GM21786 (cell line): ENCODE measurements around the gene ZNF610.
"Not testable (repeated sequence)": the region's sequence is repeated elsewhere in the genome, so short reads cannot be mapped to it uniquely, and the experiment has no call there.

ENCODE experiments used
- ATAC-seq: cut with Tn5 transposase; IDR thresholded peaks from one replicate; pipeline ENCODE4 v1.9.1; 2021; ENCODE audit not compliant: unreplicated experiment

The ZNF610 gene

DNA sequence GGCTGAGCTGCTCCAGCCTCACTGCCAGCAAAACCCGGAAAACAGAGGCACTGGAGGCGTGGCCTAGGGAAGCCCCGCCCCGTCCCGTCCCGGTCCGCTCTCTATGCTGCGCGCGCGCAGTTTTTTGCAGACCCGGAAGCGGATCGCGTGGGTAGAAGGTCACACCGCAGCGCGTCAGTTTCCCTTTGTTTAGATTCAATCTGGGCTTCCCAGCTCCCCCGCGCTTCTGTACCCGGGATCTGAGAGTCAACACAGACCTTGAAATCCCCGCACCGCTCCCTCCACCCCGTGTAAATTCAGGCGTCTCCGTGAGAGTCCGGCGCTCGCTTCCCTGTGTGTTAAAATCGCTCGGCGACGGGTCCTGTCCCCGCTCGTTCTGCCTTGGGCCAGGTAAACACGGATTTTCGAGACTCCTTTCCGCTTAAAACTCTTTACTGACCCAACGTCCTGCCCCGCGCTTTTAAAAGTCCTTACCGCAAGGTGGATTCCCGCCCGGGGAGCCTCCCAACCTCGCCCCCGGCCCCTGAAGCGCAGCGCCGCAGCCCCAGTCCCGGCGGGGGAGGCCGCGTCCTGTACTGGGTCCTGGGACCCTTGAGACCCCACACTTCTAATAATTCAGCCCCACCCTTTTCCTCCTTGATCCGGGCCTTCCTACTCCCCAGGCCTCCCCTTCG lies at the start of gene ZNF610:
Gene ZNF610, plus strand, starts transcription at position 127 of the 674 bp plus-strand sequence. CDS start 12,930 bp downstream, outside the sequence.
- ATAC-seq = peak; percentile 79

DNA sequence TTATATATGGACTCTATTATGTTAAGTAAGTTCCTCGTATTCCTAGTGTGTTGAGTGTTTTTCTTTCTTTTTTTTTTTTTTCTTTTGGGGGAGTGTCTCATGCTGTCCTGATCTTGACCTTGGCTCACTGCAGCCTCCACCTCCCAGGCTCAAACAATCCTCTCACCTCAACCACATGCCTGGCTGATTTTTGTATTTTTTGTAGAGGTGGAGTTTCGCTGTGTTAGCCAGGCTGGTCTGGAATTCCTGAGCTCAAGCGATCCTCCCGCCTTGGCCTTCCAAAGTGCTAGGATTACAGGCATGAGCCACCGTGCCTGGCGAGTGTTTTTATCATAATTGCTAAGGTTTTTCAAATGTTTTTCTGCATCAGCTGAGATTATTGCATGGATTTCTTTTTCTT lies 49.8 kb upstream of the ZNF610 start:
- no peak for ATAC-seq

DNA sequence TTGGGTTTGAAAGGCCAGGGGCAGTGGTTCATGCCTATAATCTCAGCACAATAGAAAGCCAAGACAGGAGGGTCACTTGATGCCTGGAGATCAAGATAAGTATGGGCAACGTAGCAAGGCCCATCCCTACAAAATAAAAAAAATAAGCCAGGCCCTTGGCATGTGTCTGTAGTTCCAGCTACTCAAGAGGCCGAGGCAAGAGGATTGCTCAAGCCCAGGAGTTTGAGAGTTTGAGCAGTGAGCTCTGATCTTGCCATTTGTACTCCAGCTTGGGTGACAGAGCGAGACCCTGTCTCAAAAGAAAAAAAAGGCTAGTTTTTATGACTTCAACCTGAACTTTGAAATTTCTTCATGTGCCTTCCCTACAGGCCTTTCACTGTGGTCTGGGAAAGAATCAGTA lies 44.3 kb upstream of the ZNF610 start:
- no peak for ATAC-seq

DNA sequence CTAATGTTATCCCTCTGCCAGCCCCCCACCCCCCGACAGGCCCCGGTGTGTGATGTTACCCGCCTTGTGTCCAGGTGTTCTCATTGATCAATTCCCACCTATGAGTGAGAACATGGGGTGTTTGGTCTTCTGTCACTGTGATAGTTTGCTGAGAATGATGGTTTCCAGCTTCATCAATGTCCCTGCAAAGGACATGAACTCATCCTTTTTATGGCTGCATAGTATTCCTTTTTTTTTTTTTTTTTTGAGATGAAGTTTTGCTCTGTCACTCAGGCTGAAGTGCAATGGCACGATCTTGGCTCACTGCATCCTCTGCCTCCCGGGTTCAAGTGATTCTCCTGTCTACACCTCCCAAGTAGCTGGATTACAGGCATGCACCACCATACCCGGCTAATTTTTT lies 43.1 kb upstream of the ZNF610 start:
- ATAC-seq = not testable (repeated sequence)

DNA sequence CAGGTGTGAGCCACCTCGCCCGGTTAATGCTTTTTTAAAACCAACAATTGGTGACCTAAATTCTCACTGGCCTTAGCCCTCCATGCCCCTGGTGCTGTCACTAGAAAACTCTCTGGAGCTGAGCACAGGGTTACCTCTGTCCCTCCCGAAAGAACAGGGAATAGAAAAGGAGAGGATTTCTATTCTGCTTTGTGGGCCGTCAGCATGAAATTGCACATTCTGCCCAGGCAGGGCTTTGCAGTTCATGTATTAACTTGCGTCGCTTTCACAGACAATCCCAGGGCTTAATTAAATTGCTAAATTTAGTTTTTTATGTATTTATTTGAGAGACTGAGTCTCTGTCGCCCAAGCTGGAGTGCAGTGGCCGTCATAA lies 39.7 kb upstream of the ZNF610 start:
- ATAC-seq = no peak

DNA sequence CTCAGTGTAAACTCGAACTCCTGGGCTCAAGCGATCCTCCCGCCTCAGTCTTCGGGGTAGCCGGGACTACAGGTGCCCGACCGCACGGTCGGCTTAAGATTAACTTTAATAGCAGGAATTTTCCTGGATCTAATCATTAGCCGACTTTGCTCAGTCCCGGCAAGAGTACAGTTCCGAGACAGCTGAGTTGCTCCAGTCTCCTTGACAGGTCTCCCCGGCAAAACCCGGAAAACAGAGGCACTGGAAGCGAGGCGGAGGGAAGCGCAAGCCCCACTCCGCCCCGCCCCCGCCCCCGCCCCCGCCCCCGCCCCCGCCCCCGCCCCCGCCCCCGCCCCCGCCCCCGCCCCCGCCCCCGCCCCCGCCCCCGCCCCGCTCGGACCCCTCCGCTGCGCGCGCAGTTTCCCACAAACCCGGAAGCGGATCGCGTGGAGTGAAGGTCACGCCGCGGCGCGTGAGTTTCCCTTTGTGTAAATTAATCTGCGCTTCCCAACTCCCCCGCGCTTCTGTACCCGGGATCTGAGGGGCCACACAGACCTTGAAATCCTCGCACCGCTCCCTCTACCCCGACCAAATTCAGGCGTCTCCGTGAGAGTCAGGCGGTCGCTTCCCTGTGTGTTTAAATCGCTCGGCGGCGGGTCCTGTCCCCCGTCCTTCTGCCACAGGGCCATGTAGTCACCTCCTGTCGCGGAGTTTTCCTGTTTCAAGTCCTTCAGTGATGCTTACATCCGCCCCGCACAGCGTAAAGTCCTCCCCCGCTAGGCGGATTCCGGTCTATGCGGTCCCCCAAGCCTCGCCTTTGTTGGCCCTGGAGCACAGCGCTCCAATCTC lies 39.1 kb upstream of the ZNF610 start, which contains the start of gene ZNF480:
Gene ZNF480, plus strand, starts transcription at position 397 of the 828 bp plus-strand sequence. CDS start 3,244 bp downstream, outside the sequence.
- ATAC-seq = no peak

DNA sequence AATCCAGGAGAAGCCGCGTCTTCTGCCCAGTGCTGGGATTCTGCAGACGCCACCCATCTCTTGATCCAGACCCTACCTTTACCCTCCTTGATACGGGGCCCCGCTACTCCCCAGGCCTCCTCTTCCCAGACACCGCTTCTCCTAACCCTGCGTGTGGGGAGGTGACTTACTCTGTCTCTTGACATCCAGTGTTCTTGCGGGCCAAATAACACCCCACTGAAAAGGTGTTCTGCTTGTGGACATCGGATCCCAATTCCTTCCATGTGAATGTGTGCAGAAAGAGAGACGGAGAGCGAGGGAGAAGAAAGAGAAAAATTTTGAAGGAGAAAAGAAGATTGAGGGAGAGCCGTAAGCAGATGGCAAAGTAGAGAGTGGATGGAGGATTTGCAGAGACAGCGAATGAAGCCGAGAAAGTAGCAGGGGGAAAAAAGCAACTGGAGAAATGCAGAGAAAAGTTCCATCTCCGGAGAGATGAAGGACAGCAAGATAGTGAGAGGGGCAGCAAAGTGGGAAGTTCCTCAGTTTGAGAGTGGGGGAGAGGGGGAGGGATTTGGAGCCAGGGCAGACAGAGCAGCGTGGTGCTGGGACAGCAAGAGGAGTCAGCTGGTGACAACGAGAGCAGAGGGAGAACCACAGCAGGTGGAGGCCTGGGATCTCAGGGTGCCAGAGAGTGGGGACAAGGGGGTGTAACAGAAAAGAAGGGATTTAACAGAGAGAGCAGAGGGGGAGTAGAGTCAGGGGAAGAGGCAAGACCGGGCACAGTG lies 38.3 kb upstream of the ZNF610 start:
- ATAC-seq = no peak

DNA sequence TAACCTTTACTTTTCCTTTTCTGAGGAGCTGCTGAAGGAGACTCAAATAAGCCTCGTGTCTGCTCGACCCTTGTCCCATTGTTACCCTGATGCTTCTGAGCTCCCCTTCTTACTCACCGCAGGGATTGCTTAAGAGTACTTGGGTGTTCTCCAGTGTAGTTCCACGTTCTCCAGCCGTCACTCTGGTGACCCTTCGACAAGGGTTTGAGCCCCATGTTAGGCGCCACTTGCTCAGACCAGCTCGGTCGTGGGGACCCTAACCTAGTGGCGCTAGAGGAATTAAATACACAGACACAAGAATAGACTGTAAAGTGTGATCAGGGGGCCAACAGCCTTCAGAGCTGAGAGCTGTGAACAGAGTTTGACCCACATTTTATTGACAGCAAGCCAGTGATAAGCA lies 28.8 kb upstream of the ZNF610 start:
- no peak for ATAC-seq

DNA sequence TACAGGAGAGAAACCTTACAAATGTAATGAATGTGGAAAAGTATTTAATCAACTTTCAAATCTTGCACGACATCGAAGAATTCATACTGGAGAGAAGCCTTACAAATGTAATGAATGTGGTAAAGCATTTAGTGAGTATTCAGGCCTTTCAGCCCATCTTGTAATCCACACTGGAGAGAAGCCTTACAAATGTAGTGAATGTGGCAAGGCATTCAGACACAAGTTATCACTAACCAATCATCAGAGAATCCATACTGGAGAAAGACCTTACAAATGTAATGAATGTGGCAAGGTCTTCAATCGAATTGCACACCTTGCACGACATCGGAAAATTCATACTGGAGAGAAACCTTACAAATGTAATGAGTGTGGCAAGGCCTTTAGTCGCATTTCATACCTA lies 13.6 kb upstream of the ZNF610 start:
- ATAC-seq = no peak

DNA sequence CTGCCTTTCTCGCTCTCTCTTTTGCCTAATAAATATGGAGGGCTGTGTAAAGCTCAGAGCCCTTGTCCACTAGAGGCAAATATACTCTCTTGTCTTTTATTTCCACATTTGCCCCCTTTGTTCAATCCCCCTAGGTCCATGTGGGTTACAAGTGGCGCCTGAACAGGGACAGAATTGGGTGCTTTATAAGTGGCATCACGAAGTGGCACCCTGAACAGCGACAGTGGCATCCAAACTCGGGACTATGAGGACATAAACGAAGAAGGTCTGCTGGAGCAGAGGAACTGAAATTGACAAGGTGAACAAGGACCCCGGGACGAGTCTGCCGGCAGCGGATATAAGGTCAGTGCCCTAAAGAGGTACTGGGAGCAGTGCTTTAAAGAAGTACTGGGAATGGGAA lies 4.3 kb upstream of the ZNF610 start:
- ATAC-seq = no peak

DNA sequence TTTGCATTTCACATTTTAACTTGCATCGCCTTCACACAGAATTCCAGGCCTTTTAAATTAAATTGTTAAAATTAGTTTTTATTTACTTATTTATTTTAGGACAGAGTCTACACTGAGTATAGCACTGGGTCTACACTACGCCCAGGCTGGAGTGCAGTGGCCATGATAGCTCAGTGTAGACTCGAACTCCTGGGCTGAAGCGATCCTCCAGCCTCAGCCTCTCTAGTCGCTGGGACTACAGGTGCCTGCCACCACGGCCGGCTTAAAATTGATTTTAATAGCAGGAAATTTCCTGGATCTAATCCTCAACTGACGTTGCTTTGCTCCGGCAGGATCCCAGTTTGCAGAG lies 301 bp upstream of the ZNF610 start:
- peak; percentile 12 for ATAC-seq

DNA sequence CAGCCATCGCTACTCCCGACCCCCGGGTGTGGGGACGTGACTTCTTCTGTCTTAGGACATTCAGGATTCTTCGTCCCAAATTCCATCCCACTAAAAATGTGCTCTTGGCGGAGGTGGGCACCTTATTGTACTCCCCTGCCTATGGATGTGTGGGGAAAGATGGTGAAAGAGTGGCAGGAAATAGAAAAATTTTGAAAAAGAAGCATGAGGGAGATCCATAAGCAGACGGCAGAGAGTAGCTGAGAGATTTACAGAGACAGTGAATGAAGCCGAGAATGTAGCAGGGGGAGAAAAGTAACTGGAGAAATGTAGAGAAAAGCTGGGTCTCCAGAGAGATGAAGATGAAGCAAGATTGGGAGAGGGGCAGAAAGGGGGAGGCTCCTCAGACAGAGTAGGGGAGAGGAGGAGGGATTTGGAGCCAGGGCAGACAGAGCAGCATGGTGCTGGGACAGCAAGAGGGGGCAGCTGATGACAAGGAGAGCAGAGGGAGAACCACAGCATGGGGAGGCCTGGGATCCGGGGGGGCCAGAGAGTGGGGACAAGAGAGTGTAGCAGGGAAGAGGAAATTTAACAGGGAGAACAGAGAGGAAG lies 843 bp downstream of the ZNF610 start:
- ATAC-seq = no peak

DNA sequence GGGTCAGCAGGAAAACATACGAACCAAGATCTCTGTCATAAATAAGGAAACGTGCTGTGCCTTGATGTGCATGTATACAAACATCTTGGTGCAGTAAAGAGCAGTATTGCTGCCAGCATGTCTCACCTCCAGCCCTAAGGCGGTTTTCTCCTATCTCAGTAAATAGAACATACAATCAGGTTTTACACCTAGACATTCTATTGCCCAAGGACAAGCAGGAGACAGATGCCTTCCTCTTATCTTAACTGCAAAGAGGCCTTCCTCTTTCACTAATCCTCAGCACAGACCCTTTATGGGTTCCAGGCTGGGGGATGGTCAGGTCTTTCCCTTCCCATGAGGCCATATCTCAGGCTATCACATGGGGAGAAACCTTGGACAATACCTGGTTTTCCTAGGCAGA lies 3.0 kb downstream of the ZNF610 start:
- ATAC-seq = not testable (repeated sequence)

DNA sequence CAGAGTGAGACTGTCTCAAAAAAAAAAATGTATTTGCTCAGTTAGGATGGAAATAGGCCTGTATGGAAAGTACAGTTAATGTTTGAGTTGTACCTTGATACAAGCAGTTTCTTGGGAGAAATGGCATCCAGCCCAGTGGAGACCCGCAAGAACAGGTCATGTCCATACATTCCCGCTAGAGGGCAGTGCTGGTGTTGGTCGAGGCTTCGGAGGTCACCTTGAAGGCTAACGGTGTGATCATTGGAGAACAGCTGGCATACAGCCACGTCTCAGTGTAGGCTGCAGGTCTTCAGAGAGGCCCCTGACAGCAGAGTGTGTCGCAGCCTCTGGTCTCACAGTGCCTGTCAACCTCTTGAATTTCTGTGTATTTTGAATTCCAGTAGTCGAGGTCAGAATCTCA lies 7.5 kb downstream of the ZNF610 start:
- ATAC-seq = no peak

DNA sequence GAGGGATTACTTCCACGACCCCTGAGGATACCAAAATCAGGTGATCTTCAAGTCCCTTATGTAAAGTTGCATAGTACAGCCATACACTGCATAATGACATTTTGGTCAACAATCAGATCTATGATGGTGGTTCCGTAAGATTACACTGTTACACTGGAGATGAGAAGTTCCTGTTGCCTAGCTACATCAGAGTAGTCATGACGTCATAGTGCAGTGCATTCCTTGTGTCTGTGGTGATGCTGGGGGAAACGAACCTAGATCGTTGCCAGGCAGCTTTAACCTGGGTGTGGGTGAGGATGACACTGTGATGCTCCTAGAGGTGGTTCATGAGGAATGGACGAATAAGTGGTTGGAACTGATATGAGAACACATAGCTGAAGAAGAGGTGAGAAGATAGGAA lies 9.1 kb downstream of the ZNF610 start:
- no peak for ATAC-seq

DNA sequence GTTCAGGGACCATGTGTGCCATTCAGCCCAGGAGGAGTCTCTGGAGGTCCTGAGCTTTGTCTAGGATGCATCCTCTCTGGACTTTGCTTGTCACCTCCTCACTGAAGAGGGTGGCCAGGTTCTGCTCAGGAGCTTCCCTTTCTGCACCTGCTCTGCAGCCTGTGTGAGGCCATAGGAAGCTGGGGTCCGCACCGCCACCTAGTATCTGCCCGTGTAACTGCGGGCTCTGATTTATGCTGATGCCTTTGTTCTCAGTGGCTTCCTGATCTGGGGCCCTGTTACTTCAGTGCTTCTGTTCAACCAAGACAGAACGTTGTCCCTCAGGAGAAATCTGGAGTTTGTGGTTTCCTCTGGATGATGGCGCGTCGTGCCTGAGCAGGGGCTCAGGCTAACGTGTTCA lies 15.5 kb downstream of the ZNF610 start:
- ATAC-seq = no peak

DNA sequence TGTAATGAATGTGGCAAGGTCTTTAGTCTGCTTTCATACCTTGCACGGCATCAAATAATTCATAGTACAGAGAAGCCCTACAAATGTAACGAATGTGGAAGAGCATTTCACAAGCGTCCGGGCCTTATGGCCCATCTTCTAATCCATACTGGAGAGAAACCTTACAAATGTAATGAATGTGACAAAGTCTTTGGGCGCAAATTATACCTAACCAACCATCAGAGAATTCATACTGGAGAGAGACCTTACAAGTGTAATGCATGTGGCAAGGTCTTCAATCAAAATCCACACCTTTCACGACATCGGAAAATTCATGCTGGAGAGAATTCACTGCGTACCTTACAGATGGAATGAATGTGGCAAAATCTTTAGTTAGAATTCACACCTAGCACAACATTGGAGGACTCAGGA lies 30.4 kb downstream of the ZNF610 start:
- ATAC-seq = no peak

DNA sequence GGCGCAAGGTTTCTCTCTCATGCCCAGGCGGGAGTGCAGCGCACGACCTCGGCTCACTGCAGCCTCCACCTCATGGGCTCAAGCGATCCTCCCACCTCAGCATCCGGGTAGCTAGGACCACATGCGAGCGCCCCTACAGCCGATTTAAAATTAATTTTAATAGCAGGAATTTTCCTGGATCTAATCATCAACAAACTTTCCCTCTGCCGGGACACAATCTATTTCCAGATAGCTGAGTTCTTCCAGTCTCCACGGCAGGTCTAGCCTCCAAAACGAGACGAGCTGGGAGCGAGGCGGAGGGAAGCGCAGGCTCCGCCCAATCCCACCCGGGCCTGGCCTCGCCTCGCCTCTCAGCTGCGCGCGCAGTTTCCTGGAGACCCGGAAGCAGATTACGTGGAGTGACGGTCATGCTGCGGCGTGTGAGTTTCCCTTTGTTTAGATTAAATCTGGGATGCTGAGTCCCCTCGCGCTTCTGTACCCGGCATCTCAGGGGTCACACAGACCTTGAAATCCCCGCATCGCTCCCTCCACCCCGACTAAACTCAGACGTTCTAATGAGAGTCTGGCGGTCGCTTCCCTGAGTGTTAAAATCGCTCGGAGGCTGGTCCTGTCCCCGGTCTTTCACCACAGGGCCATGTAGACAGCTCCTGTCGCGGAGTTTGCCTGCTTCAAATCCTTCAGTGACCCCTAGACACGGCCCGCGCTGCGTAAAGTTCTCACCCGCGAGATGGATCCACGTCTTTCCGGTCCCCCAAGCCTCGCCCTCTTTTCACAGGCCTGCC lies 33.7 kb downstream of the ZNF610 start, which contains the start of gene ZNF880:
Gene ZNF880, plus strand, starts transcription at position 365 of the 782 bp plus-strand sequence. Its CDS starts 43 bp downstream, at position 408.
- peak; percentile 88 for ATAC-seq

DNA sequence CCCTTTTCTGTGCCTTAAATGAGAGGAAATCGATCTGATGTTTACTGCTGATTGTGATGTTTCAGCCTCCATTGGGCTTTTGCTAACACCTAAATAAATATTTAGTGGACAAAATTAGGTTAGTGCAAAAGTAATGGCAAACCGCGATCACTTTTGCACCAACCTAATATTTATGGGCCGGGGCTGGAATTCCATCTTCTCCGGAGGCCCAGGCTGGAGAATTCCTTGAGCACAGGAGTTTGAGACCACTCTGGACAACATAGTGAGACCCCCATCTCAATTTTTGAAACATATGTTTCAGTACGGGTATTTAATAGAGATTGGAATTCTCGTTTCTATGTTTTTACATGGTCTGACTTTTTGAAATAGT lies 34.3 kb downstream of the ZNF610 start:
- no peak for ATAC-seq

DNA sequence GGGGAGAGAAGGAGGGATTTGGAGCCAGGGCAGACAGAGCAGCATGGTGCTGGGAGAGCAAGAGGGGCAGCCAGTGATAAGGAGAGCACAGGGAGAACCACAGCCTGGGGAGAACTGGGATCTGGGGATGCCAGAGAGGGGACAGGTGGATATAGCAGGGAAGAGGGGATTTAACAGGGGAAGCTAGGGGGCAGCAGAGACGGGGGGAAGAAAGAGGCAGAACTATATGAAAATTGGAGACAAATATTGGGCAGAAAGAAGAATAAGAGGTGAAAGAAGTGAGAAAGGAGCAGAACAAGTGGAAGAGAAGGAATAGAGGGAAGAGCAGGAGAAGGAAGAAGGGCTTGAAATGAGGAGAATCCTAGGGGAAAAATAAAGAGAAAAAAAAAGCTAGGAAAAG lies 55.1 kb downstream of the ZNF610 start:
- ATAC-seq = no peak
